H1 (cell line): Measurements from ENCODE around the gene PCDHGA8. TPM values are rescaled to one million over a fixed set of nuclear protein-coding genes. Genes with fewer than 3 reads are reported as not detected.

Experiments
- CTCF ChIA-PET: fragments of 300-600 bp; sonication (Branson Sonifier 250); formaldehyde crosslinking; loops from one replicate; lab custom pipeline; 2021; ENCODE audit not compliant: partially characterized antibody; lab: Charles Lee
- POLR2A ChIA-PET: fragments of 300-600 bp; sonication (Branson Sonifier 250); formaldehyde crosslinking; loops from one replicate; lab custom pipeline; 2021; ENCODE audit warnings: inconsistent platforms; ENCODE audit not compliant: partially characterized antibody; lab: Charles Lee
- DNase-seq, 2 experiments: peaks; one replicate each; pipeline versions ENCODE4 v3.0.0 to v3.0.0-alpha.2; 2010 to 2022; ENCODE audit warnings: low spot score in 2 of 2, low read depth in 1 of 2, mixed read lengths in 1 of 2
- FAIRE-seq: peaks from 2 replicates; lab custom pipeline; 2011; peaks lifted over from hg19 to GRCh38; lab: Jason Lieb, UNC
- H2AFZ ChIP-seq: 2 replicates; pipeline ENCODE4 v1.8.1; 2012; ENCODE audit warnings: low read length, inconsistent platforms
- H2AK5ac ChIP-seq: 2 replicates; pipeline ENCODE4 v1.6.1; 2013; ENCODE audit warnings: low read depth, low read length
- H2BK120ac ChIP-seq: replicated peaks from 2 replicates; pipeline ENCODE3; 2013; ENCODE audit warnings: low read depth, low read length, inconsistent platforms
- H2BK12ac ChIP-seq: 2 replicates; pipeline ENCODE4 v1.6.1; 2013; ENCODE audit warnings: low read depth, low read length
- H2BK15ac ChIP-seq: 2 replicates; pipeline ENCODE4 v1.6.1; 2013; ENCODE audit warnings: low read length
- H2BK20ac ChIP-seq: 2 replicates; pipeline ENCODE4 v1.6.1; 2013; ENCODE audit warnings: low read length
- H2BK5ac ChIP-seq: 2 replicates; pipeline ENCODE4 v1.6.1; 2013; ENCODE audit warnings: low read depth, low read length
- H3K14ac ChIP-seq: 2 replicates; pipeline ENCODE4 v1.6.1; 2013; ENCODE audit warnings: inconsistent platforms; ENCODE audit not compliant: insufficient read length
- H3K18ac ChIP-seq: 2 replicates; pipeline ENCODE4 v1.6.1; 2013; ENCODE audit warnings: low read length; ENCODE audit errors: extremely low read depth
- H3K23ac ChIP-seq: 2 replicates; pipeline ENCODE4 v1.6.1; 2013; ENCODE audit warnings: inconsistent platforms; ENCODE audit not compliant: insufficient read length
- H3K23me2 ChIP-seq: 2 replicates; pipeline ENCODE4 v1.6.1; 2013; ENCODE audit warnings: low read depth, low read length
- H3K27ac ChIP-seq: 2 replicates; pipeline ENCODE4 v1.6.1; 2011; ENCODE audit warnings: low read depth, low read length, inconsistent platforms
- H3K27me3 ChIP-seq, 4 experiments: replicated peaks in 1 of 4; 1 replicate in 1 of 4; 2 replicates in 3 of 4; pipeline versions ENCODE4 v1.6.1 to v1.8.1; 2011 to 2013; ENCODE audit warnings: low read length in 3 of 4, mild to moderate bottlenecking in 3 of 4, inconsistent platforms in 2 of 4, mixed read lengths in 2 of 4, moderate library complexity in 1 of 4; ENCODE audit not compliant: control insufficient read depth in 3 of 4, insufficient read depth in 3 of 4; ENCODE audit errors: extremely low read depth in 1 of 4
- H3K36me3 ChIP-seq, 4 experiments: 2 replicates each; pipeline versions ENCODE4 v1.6.1 to v1.8.1; 2011 to 2013; ENCODE audit warnings: mild to moderate bottlenecking in 4 of 4, low read length in 3 of 4, moderate library complexity in 2 of 4, control low read depth in 1 of 4, inconsistent platforms in 1 of 4; ENCODE audit not compliant: insufficient read depth in 4 of 4, control insufficient read depth in 2 of 4
- H3K4ac ChIP-seq: replicated peaks from 2 replicates; pipeline ENCODE3; 2013; ENCODE audit warnings: low read length, low read depth, mixed read lengths, inconsistent platforms; ENCODE audit not compliant: insufficient read length
- H3K4me1 ChIP-seq, 4 experiments: replicated peaks in 1 of 4; 1 replicate in 1 of 4; 2 replicates in 3 of 4; pipeline versions ENCODE4 v1.6.1 to v1.8.1; 2011 to 2013; ENCODE audit warnings: low read length in 3 of 4, inconsistent platforms in 2 of 4, mixed read lengths in 1 of 4; ENCODE audit not compliant: insufficient read depth in 4 of 4, control insufficient read depth in 3 of 4
- H3K4me2 ChIP-seq, 2 experiments: 2 replicates each; pipeline versions ENCODE4 v1.6.1 to v1.8.1; 2011 to 2013; ENCODE audit warnings: low read depth in 2 of 2, low read length in 2 of 2, control low read depth in 1 of 2, inconsistent platforms in 1 of 2, mild to moderate bottlenecking in 1 of 2; ENCODE audit not compliant: insufficient read depth in 1 of 2
- H3K4me3 ChIP-seq, 4 experiments: fragments of 200-600, 300-600 bp in 1 of 4; sonication (generic), shearing (Covaris generic), sonication (Bioruptor Twin) in 1 of 4; 2 replicates each; pipeline versions ENCODE4 v1.5.1 to v1.8.1; 2011 to 2016; ENCODE audit warnings: low read length in 4 of 4, low read depth in 3 of 4, control low read depth in 2 of 4, inconsistent platforms in 2 of 4, mild to moderate bottlenecking in 2 of 4, mixed read lengths in 1 of 4, moderate library complexity in 1 of 4; ENCODE audit not compliant: insufficient read depth in 2 of 4; ENCODE audit errors: extremely low read depth in 1 of 4
- H3K56ac ChIP-seq: replicated peaks from 2 replicates; pipeline ENCODE3; 2013; ENCODE audit warnings: low read depth, mild to moderate bottlenecking, mixed read lengths, low read length, inconsistent platforms; ENCODE audit not compliant: insufficient read length
- H3K79me1 ChIP-seq: 2 replicates; pipeline ENCODE4 v1.6.1; 2013; ENCODE audit warnings: low read depth, low read length, control low read depth
- H3K79me2 ChIP-seq, 2 experiments: 2 replicates each; pipeline versions ENCODE4 v1.6.1 to v1.8.1; 2012 to 2013; ENCODE audit warnings: low read length in 2 of 2, mild to moderate bottlenecking in 2 of 2, inconsistent platforms in 1 of 2; ENCODE audit not compliant: insufficient read depth in 2 of 2, control insufficient read depth in 1 of 2
- H3K9ac ChIP-seq, 4 experiments: replicated peaks in 1 of 4; 1 replicate in 1 of 4; 2 replicates in 3 of 4; pipeline versions ENCODE4 v1.6.1 to v1.8.1; 2011 to 2013; ENCODE audit warnings: low read depth in 3 of 4, low read length in 3 of 4, control low read depth in 2 of 4, mild to moderate bottlenecking in 2 of 4, moderate library complexity in 2 of 4, inconsistent platforms in 1 of 4; ENCODE audit errors: extremely low read depth in 1 of 4
- H3K9me3 ChIP-seq, 2 experiments: 2 replicates each; pipeline versions ENCODE4 v1.6.1 to v1.8.1; 2012 to 2013; ENCODE audit warnings: mild to moderate bottlenecking in 2 of 2, moderate library complexity in 2 of 2, control low read depth in 1 of 2, inconsistent platforms in 1 of 2, low read depth in 1 of 2, low read length in 1 of 2, mixed read lengths in 1 of 2; ENCODE audit not compliant: insufficient read depth in 2 of 2
- H4K20me1 ChIP-seq, 2 experiments: replicated peaks in 1 of 2; 2 replicates each; pipeline versions ENCODE3 to v1.8.1; 2011 to 2013; ENCODE audit warnings: inconsistent platforms in 2 of 2, low read length in 2 of 2, mild to moderate bottlenecking in 1 of 2; ENCODE audit not compliant: insufficient read depth in 2 of 2, control insufficient read depth in 1 of 2
- H4K5ac ChIP-seq: 2 replicates; pipeline ENCODE4 v1.6.1; 2013; ENCODE audit warnings: low read length, low read depth, mixed read lengths, inconsistent platforms; ENCODE audit not compliant: insufficient read length
- H4K8ac ChIP-seq: 2 replicates; pipeline ENCODE4 v1.8.0; 2013; ENCODE audit warnings: mild to moderate bottlenecking, moderate library complexity, low read length, inconsistent platforms; ENCODE audit not compliant: insufficient read depth; ENCODE audit errors: extremely low read depth
- H4K91ac ChIP-seq: replicated peaks from 2 replicates; pipeline ENCODE3; 2013; ENCODE audit warnings: low read length, mixed read lengths, inconsistent platforms; ENCODE audit not compliant: insufficient read length
- ATF3 ChIP-seq: IDR thresholded peaks from 2 replicates; pipeline ENCODE4 v1.6.1; 2011; ENCODE audit warnings: low read depth, mild to moderate bottlenecking, low read length; ENCODE audit not compliant: insufficient read depth
- BCL11A ChIP-seq, 2 experiments: IDR thresholded peaks; one replicate each; pipeline ENCODE4 v1.6.1; 2011; ENCODE audit warnings: low read depth in 2 of 2, low read length in 2 of 2, mild to moderate bottlenecking in 2 of 2
- CREB1 ChIP-seq: IDR thresholded peaks from 2 replicates; pipeline ENCODE4 v1.6.1; 2012; ENCODE audit warnings: inconsistent platforms
- POLR2AphosphoS5 ChIP-seq: IDR thresholded peaks from 2 replicates; pipeline ENCODE4 v1.6.1; 2011; ENCODE audit warnings: low read depth, low read length
- SP2 ChIP-seq: IDR thresholded peaks from 2 replicates; pipeline ENCODE4 v1.6.1; 2012; ENCODE audit warnings: mild to moderate bottlenecking, low read length, inconsistent platforms
- SP4 ChIP-seq: IDR thresholded peaks from 2 replicates; pipeline ENCODE4 v1.6.1; 2012; ENCODE audit warnings: low read length, inconsistent platforms
- ZNF274 ChIP-seq: IDR thresholded peaks from 2 replicates; pipeline ENCODE4 v1.7.0; 2012; ENCODE audit warnings: low read length, borderline replicate concordance; ENCODE audit errors: extremely low read depth
- WGBS, 2 experiments: shearing (Covaris generic) in 1 of 2; methylation state at CpG; one replicate each; pipeline versions ENCODE4 v1.1.6 to v1.1.7; 2013 to 2015; ENCODE audit warnings: low lambda C conversion rate in 2 of 2, mixed read lengths in 2 of 2, inconsistent platforms in 1 of 2, low coverage in 1 of 2, missing lambda C conversion rate in 1 of 2; ENCODE audit not compliant: insufficient replicate concordance in 2 of 2, insufficient coverage in 1 of 2, insufficient read length in 1 of 2; ENCODE audit errors: extremely low coverage in 1 of 2, missing lambda C conversion rate in 1 of 2; 5-methylcytosine and 5-hydroxymethylcytosine counted together
- polyA plus RNA-seq, 7 experiments: library from polyadenylated mRNA; depleted of rRNA in 3 of 7; stranded (reverse) in 5 of 7; unstranded in 2 of 7; fragments of >200 nt in 5 of 7; fragments of 200-250 nt in 2 of 7; gene quantifications; 1 replicate in 5 of 7; 2 replicates in 1 of 7; 4 replicates in 1 of 7; pipeline versions ENCODE4 v1.2.1 to v1.2.3, GENCODE V29; 2011 to 2013; ENCODE audit warnings: missing spikeins in 2 of 7, mixed read lengths in 2 of 7
- total RNA-seq: library from RNA; stranded (reverse); fragmentation: NEBNext Ultra II Directional; extraction: Animal tissue kit (Norgen Biotek cat#: 25700); gene quantifications from 2 replicates; pipeline ENCODE4 v1.2.1, GENCODE V29; 2021

Gene PCDHGA8
- total and polyA plus RNA-seq, 2 of the 8 experiments (the other 6 are each of a cell fraction or from before 2014, with no cell fraction given): 0.79 to 1.4 TPM

GRCh38 chr5:141393267-141393666, 834 bp downstream of the PCDHGA8 start:
- ChIA-PET CTCF (interaction anchor here (0.8 to 8.7 kb wide), 6 partner anchors 10 to 131 kb away, joined by 3 to 68 read pairs (median 6); partner anchors contain the start of genes PCDHGA11, PCDHGA9, PCDHGB6 and PCDHGB7), POLR2A (no interaction called here)
- Histone ChIP-seq H3K27me3 (no peaks in the 10 kb centered on the region; a peak in 1 of 7 replicates), H3K9me3 (peaks cover 56 to 63% of the 10 kb centered on the region in 2 experiments), H3K56ac (no peak overlapping the region), H3K79me1 (no peaks in the 10 kb centered on the region), H2BK20ac (no peak overlapping the region), H2BK120ac (no peak overlapping the region), H2BK12ac (no peak overlapping the region), H2BK15ac (no peak overlapping the region), H3K23ac (no peak overlapping the region), H3K36me3 (peaks cover 3 to 29% (median 14%) of the 10 kb centered on the region in 4 experiments; a peak in 7 of 8 replicates), H4K91ac (no peak overlapping the region), H3K79me2 (no peaks in the 10 kb centered on the region), H3K4me1 (no peaks in the 10 kb centered on the region), H3K18ac (no peak overlapping the region), H4K8ac (no peak overlapping the region; the same call in 1 of the 2 replicates), H4K20me1 (no peaks in the 10 kb centered on the region), H3K14ac (no peak overlapping the region), H3K9ac (no peak overlapping the region), H3K27ac (no peak overlapping the region), H2AFZ (no peak overlapping the region), H3K4me2 (no peak overlapping the region), H3K4me3 (no peak overlapping the region), H2BK5ac (no peak overlapping the region), H3K23me2 (no peaks in the 10 kb centered on the region)
- FAIRE-seq: no peak
- DNase-seq: no peak
- 93% methylated on average over 21 of the region's 21 CpGs; no CpG with 5 or more reads in 1 of the 2 experiments for WGBS, 2 experiments
- TF ChIP-seq SP2: no peak
- no peak for TF ChIP-seq BCL11A (IDR thresholded peaks at IDR 0.05; ENCODE audit: low read depth in 2 of 2, low read length in 2 of 2)
- TF ChIP-seq ATF3: no peak
- TF ChIP-seq POLR2AphosphoS5: no peak
- no peak for TF ChIP-seq SP4
- TF ChIP-seq ZNF274: no peak
- TF ChIP-seq CREB1: no peak
- TF ChIP-seq, all 59 proteins: peak for 0
- no peak overlapping the region for H3K4ac ChIP-seq
- H4K5ac ChIP-seq: no peak overlapping the region
- no peak overlapping the region for H2AK5ac ChIP-seq
